ENCODE results near the gene GRIA1. TPM values are rescaled to one million over a fixed set of nuclear protein-coding genes. Genes with fewer than 3 reads are reported as not detected.

The GRIA1 gene
- total and polyA plus RNA-seq, 2 of the 4 experiments (the other 2 are of a cell fraction), result 0.48 to 1.3 TPM

- no peak overlapping the region for H4K5ac ChIP-seq (ENCODE audit: low read depth, low read length)
- in situ Hi-C loops (cut with MboI; ENCODE audit: low sequenced_read_pairs), result no loop called here
Observed at GRCh38 chr5:153511622-153512021, 21.2 kb downstream of the GRIA1 start.

More at GRCh38 chr5:153511622-153512021, 21.2 kb downstream of the GRIA1 start:
- Histone ChIP-seq H4K8ac (ENCODE audit: low read depth in 2 of 2, low read length in 2 of 2) (no peak overlapping the region), H4K91ac (ENCODE audit: insufficient read depth, low read depth, low read length) (no peak overlapping the region), H3K4me3 (ENCODE audit: insufficient read depth, low read depth, low read length) (no peak overlapping the region), H3K9me1 (ENCODE audit: insufficient read depth, low read length) (no peaks in the 10 kb centered on the region), H2AK5ac (ENCODE audit: low read depth, low read length) (no peak overlapping the region), H3K4ac (ENCODE audit: low read depth, low read length) (no peak overlapping the region; the same call in 1 of the 2 replicates), H2BK15ac (ENCODE audit: low read depth, low read length) (no peak overlapping the region), H3K79me1 (ENCODE audit: low read depth in 1 of 2, low read length in 2 of 2) (no peaks in the 10 kb centered on the region), H4K20me1 (ENCODE audit: insufficient read depth, low read length) (no peaks in the 10 kb centered on the region), H3K18ac (ENCODE audit: low read depth, low read length) (no peak overlapping the region), H3K9me3 (ENCODE audit: control insufficient read depth, insufficient read depth, low read length) (peaks cover 4% of the 10 kb centered on the region), H3K27me3 (ENCODE audit: control insufficient read depth, insufficient read depth, low read length) (no peaks in the 10 kb centered on the region), H2BK20ac (ENCODE audit: low read depth, low read length) (no peak overlapping the region), H3K27ac (ENCODE audit: insufficient read depth, low read length) (no peak overlapping the region), H3K14ac (replicated peaks; ENCODE audit: low read depth, low read length) (no peak overlapping the region), H3K56ac (ENCODE audit: extremely low read depth, insufficient read depth, low read length) (no peak overlapping the region), H3K23ac (ENCODE audit: low read depth, low read length) (no peak overlapping the region), H2AFZ (replicated peaks; ENCODE audit: low read length, poor library complexity) (no peak overlapping the region), H3K4me2 (ENCODE audit: low read depth, low read length) (no peak overlapping the region), H3K9ac (ENCODE audit: low read depth, low read length) (no peak overlapping the region), H2AK9ac (replicated peaks; ENCODE audit: low read depth, low read length, poor library complexity) (no peak overlapping the region), H2BK120ac (ENCODE audit: low read depth, low read length) (no peak overlapping the region), H3K4me1 (ENCODE audit: control insufficient read depth, insufficient read depth, low read length) (peaks cover 2% of the 10 kb centered on the region; the same call in 1 of the 2 replicates), H3K36me3 (ENCODE audit: control insufficient read depth, insufficient read depth, low read length) (no peaks in the 10 kb centered on the region), H2BK5ac (ENCODE audit: low read depth, low read length, poor library complexity, severe bottlenecking) (no peak overlapping the region)
- ChIA-PET CTCF (no interaction called here), POLR2A (ENCODE audit: unreplicated experiment) (no interaction called here)
- DNase-seq (no peak), ATAC-seq (ENCODE audit: low read depth) (no peak)
- 90% methylated on average over 2 of the region's 6 CpGs; no CpG with 5 or more reads in 1 of the 2 experiments for WGBS, 2 experiments (ENCODE audit: extremely low coverage in 2 of 2, insufficient read length in 1 of 2)
- dilution Hi-C loops (cut with HindIII; ENCODE audit: low sequenced_read_pairs, unreplicated experiment), result no loop called here
- intact Hi-C loops (cut with micrococcal nuclease), result no loop called here
- TF ChIP-seq MAZ (IDR thresholded peaks at IDR 0.05; ENCODE audit: borderline replicate concordance, low read depth, low read length), result no peak
- no peak for TF ChIP-seq BHLHE40 (IDR thresholded peaks at IDR 0.05; ENCODE audit: low read depth, low read length)
- TF ChIP-seq FOS (IDR thresholded peaks at IDR 0.05; ENCODE audit: low read depth, low read length), result no peak
- TF ChIP-seq SMC3 (IDR thresholded peaks at IDR 0.05; ENCODE audit: low read depth, low read length), result no peak
- no peak for TF ChIP-seq MAFK (IDR thresholded peaks at IDR 0.05; ENCODE audit: low read depth, low read length)
- no peak for TF ChIP-seq CEBPB (IDR thresholded peaks at IDR 0.05; ENCODE audit: low read depth, low read length)
- no peak for TF ChIP-seq MXI1 (IDR thresholded peaks at IDR 0.05; ENCODE audit: borderline replicate concordance, low read depth, low read length)
- no peak for TF ChIP-seq RCOR1 (IDR thresholded peaks at IDR 0.05; ENCODE audit: insufficient replicate concordance, low read length)
- TF ChIP-seq ELK1 (IDR thresholded peaks at IDR 0.05; ENCODE audit: borderline replicate concordance, low read depth, low read length), result no peak
- TF ChIP-seq POLR2A (IDR thresholded peaks at IDR 0.05; ENCODE audit: low read depth, low read length), result no peak
- TF ChIP-seq USF2 (IDR thresholded peaks at IDR 0.05; ENCODE audit: low read depth, low read length), result no peak
- no peak for TF ChIP-seq CTCF (conservative IDR thresholded peaks at IDR 0.05; ENCODE audit: low read depth, low read length)
- no peak for TF ChIP-seq NFE2L2 (IDR thresholded peaks at IDR 0.05; ENCODE audit: low read depth, low read length)
- TF ChIP-seq RAD21 (IDR thresholded peaks at IDR 0.05; ENCODE audit: low read length), result no peak
- no peak for TF ChIP-seq RFX5 (IDR thresholded peaks at IDR 0.05; ENCODE audit: low read depth, low read length)
- no peak for TF ChIP-seq CHD1 (IDR thresholded peaks at IDR 0.05; ENCODE audit: low read depth, low read length)
- no TSS peak for BruUV-seq (replicated peaks)
